Renal cortical epithelial cell (primary cell): ENCODE measurements around the gene BNC2. TPM values are rescaled to one million over a fixed set of nuclear protein-coding genes. Genes with fewer than 3 reads are reported as not detected.
A peak's percentile ranks its signal among the peaks of the same experiment; 100 is the strongest.

Source experiments
- DNase-seq: peaks from one replicate; pipeline ENCODE4 v3.0.0-alpha.2; 2011; ENCODE audit warnings: low read depth
- total RNA-seq: library from RNA; depleted of rRNA; stranded (reverse); fragments of >200 nt; gene quantifications from 2 replicates; pipeline ENCODE4 v1.2.3, GENCODE V29; 2014

The BNC2 gene
- total RNA-seq, 1 donor from 2014 or later = 22.4 TPM

GRCh38 chr9:16633794-16634193 is 236.7 kb downstream of the BNC2 start:
- DNase-seq = no peak

GRCh38 chr9:16628413-16628812 is 242.1 kb downstream of the BNC2 start:
- no peak for DNase-seq

- DNase-seq = peak; percentile 78
Measured at GRCh38 chr9:16627967-16628366, 242.5 kb downstream of the BNC2 start.

GRCh38 chr9:16627521-16627920 is 242.9 kb downstream of the BNC2 start:
- peak; percentile 31 for DNase-seq

- DNase-seq = peak; percentile 95
Measured at GRCh38 chr9:16626577-16627130, 243.8 kb downstream of the BNC2 start.

GRCh38 chr9:16625811-16626210 is 244.7 kb downstream of the BNC2 start:
- peak; percentile 69 for DNase-seq

- DNase-seq = no peak
Measured at GRCh38 chr9:16625161-16625631, 245.3 kb downstream of the BNC2 start.

GRCh38 chr9:16624744-16625117 is 245.7 kb downstream of the BNC2 start:
- no peak for DNase-seq

- peak; percentile 59 for DNase-seq
Measured at GRCh38 chr9:16623989-16624743, 246.3 kb downstream of the BNC2 start.

- DNase-seq = no peak
Measured at GRCh38 chr9:16622541-16622940, 247.9 kb downstream of the BNC2 start.

GRCh38 chr9:16619914-16620520 is 250.5 kb downstream of the BNC2 start:
- peak; percentile 86 for DNase-seq

GRCh38 chr9:16619402-16619801 is 251.1 kb downstream of the BNC2 start:
- DNase-seq = no peak

- peak; percentile 76 for DNase-seq
Measured at GRCh38 chr9:16618524-16618923, 251.9 kb downstream of the BNC2 start.

GRCh38 chr9:16616686-16617085 is 253.8 kb downstream of the BNC2 start:
- no peak for DNase-seq

GRCh38 chr9:16615451-16615850 is 255.0 kb downstream of the BNC2 start:
- no peak for DNase-seq

- DNase-seq = no peak
Measured at GRCh38 chr9:16613605-16614004, 256.9 kb downstream of the BNC2 start.

- DNase-seq = no peak
Measured at GRCh38 chr9:16613051-16613450, 257.4 kb downstream of the BNC2 start.

GRCh38 chr9:16612627-16613026 is 257.8 kb downstream of the BNC2 start:
- no peak for DNase-seq

- no peak for DNase-seq
Measured at GRCh38 chr9:16611983-16612382, 258.5 kb downstream of the BNC2 start.

GRCh38 chr9:16611001-16611400 is 259.5 kb downstream of the BNC2 start:
- DNase-seq = no peak

- no peak for DNase-seq
Measured at GRCh38 chr9:16610538-16610937, 259.9 kb downstream of the BNC2 start.

GRCh38 chr9:16608906-16609305 is 261.6 kb downstream of the BNC2 start:
- no peak for DNase-seq

GRCh38 chr9:16602494-16602893 is 268.0 kb downstream of the BNC2 start:
- DNase-seq = no peak
